GM23338 (cell line): ENCODE data around the gene TTC23. TPM values are rescaled to one million over a fixed set of nuclear protein-coding genes. Genes with fewer than 3 reads are reported as not detected.

ENCODE experiments used
- ATAC-seq: fragments of 200-7000 bp; cut with Tn5 transposase; 3 replicates; pipeline ENCODE4 v1.9.1; 2020
- DNase-seq: peaks from one replicate; pipeline ENCODE4 v3.0.0-alpha.2; 2015; ENCODE audit warnings: low spot score
- H2AFZ ChIP-seq: fragments of 200-600 bp; sonication (generic); 2 replicates; pipeline ENCODE4 v1.8.0; 2016; ENCODE audit warnings: antibody characterized with exemption, mild to moderate bottlenecking, moderate library complexity
- H3F3A ChIP-seq: fragments of 200-600 bp; sonication (generic); replicated peaks from 2 replicates; pipeline ENCODE4 v1.8.0; 2017; ENCODE audit warnings: antibody characterized with exemption, mixed run types, low read depth
- H3K27ac ChIP-seq: fragments of 200-600 bp; sonication (generic); 2 replicates; pipeline ENCODE4 v1.6.1; 2016; ENCODE audit warnings: low read depth
- H3K27me3 ChIP-seq: fragments of 200-600 bp; sonication (generic); 2 replicates; pipeline ENCODE4 v1.8.0; 2016; ENCODE audit warnings: mild to moderate bottlenecking, mixed run types, moderate library complexity; ENCODE audit not compliant: insufficient read depth
- H3K36me3 ChIP-seq: fragments of 200-600 bp; sonication (generic); 2 replicates; pipeline ENCODE4 v1.8.0; 2016; ENCODE audit warnings: mild to moderate bottlenecking; ENCODE audit not compliant: insufficient read depth
- H3K4me1 ChIP-seq: fragments of 200-600 bp; sonication (generic); 2 replicates; pipeline ENCODE4 v1.8.0; 2016; ENCODE audit warnings: mild to moderate bottlenecking, moderate library complexity; ENCODE audit not compliant: insufficient read depth
- H3K4me2 ChIP-seq: fragments of 200-600 bp; sonication (generic); 2 replicates; pipeline ENCODE4 v1.7.1; 2017; ENCODE audit warnings: mixed run types
- H3K4me3 ChIP-seq: fragments of 200-600 bp; sonication (generic); 2 replicates; pipeline ENCODE4 v1.6.1; 2016; ENCODE audit warnings: mixed run types
- H3K79me2 ChIP-seq: fragments of 200-600 bp; sonication (generic); replicated peaks from 2 replicates; pipeline ENCODE4 v1.8.0; 2017; ENCODE audit warnings: mild to moderate bottlenecking; ENCODE audit not compliant: insufficient read depth
- H3K9me2 ChIP-seq: fragments of 200-600 bp; sonication (generic); 2 replicates; pipeline ENCODE4 v1.8.0; 2017; ENCODE audit not compliant: insufficient read depth
- H4K20me1 ChIP-seq: fragments of 200-600 bp; sonication (generic); replicated peaks from 2 replicates; pipeline ENCODE4 v1.8.0; 2017; ENCODE audit warnings: mild to moderate bottlenecking; ENCODE audit not compliant: insufficient read depth
- H3K27ac Mint-ChIP-seq: 2 replicates; pipeline ENCODE4 v1.8.0; 2020; ENCODE audit warnings: inconsistent platforms, mild to moderate bottlenecking, moderate library complexity, mixed read lengths
- H3K27me3 Mint-ChIP-seq: 3 replicates; pipeline ENCODE4 v1.8.0; 2022; ENCODE audit warnings: low read depth, mild to moderate bottlenecking, moderate library complexity, mixed read lengths, inconsistent platforms; ENCODE audit not compliant: insufficient read depth, poor library complexity
- H3K36me3 Mint-ChIP-seq: 3 replicates; pipeline ENCODE4 v1.8.0; 2021; ENCODE audit warnings: low read depth, mild to moderate bottlenecking, inconsistent platforms, moderate library complexity, mixed read lengths
- H3K4me1 Mint-ChIP-seq: 3 replicates; pipeline ENCODE4 v1.8.0; 2020; ENCODE audit warnings: mild to moderate bottlenecking, inconsistent platforms, mixed read lengths
- H3K4me3 Mint-ChIP-seq: 3 replicates; pipeline ENCODE4 v1.8.0; 2021; ENCODE audit warnings: moderate library complexity, mild to moderate bottlenecking, inconsistent platforms, mixed read lengths
- H3K9me3 Mint-ChIP-seq: 3 replicates; pipeline ENCODE4 v1.8.0; 2020; ENCODE audit warnings: moderate library complexity, mild to moderate bottlenecking, inconsistent platforms, mixed read lengths
- CREB1 ChIP-seq: fragments of 250-450 bp; sonication (Bioruptor Pico); IDR thresholded peaks from 2 replicates; pipeline ENCODE4 v1.5.0; 2020; ENCODE audit warnings: low read depth, mild to moderate bottlenecking, moderate library complexity
- EZH2phosphoT487 ChIP-seq: fragments of 200-600 bp; sonication (generic); IDR thresholded peaks from one replicate; pipeline ENCODE4 v1.8.1; 2018; ENCODE audit warnings: antibody characterized with exemption; ENCODE audit not compliant: unreplicated experiment
- POLR2AphosphoS5 ChIP-seq: IDR thresholded peaks from 2 replicates; pipeline ENCODE4 v1.6.1; 2016; ENCODE audit warnings: antibody characterized with exemption, low read depth
- ZNF114 ChIP-seq: fragments of 250-450 bp; sonication (Bioruptor Pico); IDR thresholded peaks from 2 replicates; pipeline ENCODE4 v1.5.0; 2020; ENCODE audit warnings: mild to moderate bottlenecking, moderate library complexity
- polyA plus RNA-seq: library from polyadenylated mRNA; unstranded; fragments of >200 nt; fragmentation: Nextera tagmentation; extraction: Ambion mirVana; gene quantifications from 2 replicates; pipeline ENCODE4 v1.2.1, GENCODE V29; 2016
- total RNA-seq: library from RNA; depleted of rRNA; stranded (reverse); fragments of >200 nt; shearing (Covaris generic); gene quantifications from 2 replicates; pipeline ENCODE4 v1.2.3, GENCODE V29; 2014
- TF ChIP-seq, protein P1 (sequence below): fragments of 250-450 bp; sonication (Bioruptor Pico); IDR thresholded peaks from 2 replicates; pipeline ENCODE4 v1.5.0; 2020; ENCODE audit warnings: mild to moderate bottlenecking, moderate library complexity
- TF ChIP-seq, protein P2 (sequence below): IDR thresholded peaks from 2 replicates; pipeline ENCODE4 v1.6.1; 2016; ENCODE audit warnings: antibody characterized with exemption
- TF ChIP-seq, protein P3 (sequence below): IDR thresholded peaks from one replicate; pipeline ENCODE4 v1.6.1; 2018; ENCODE audit warnings: antibody characterized with exemption; ENCODE audit not compliant: unreplicated experiment

The TTC23 gene
- total and polyA plus RNA-seq, 2 experiments from 2014 or later, result 6.3 to 25.2 TPM

DNA sequence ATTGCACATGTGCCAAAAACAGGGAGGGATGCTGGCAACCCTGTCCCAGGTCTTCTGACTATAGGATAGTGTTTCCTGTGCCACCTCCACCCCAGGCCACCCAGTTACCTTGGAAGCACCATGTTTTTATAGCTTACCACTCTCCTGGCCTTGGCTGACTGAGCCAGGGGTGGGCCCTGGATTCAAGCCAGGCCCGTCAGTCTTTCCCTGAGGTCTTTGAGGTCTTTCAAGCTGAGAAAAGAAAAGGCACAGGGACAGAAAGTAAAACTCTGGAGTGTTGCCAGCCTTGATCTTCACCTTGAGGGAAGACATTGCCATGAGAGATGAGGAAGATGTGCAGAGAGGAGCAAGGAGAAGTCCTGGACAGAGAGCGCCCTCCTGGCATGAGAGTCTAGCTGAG lies 98.2 kb downstream of the TTC23 start (continued):
- TF ChIP-seq, protein P1, sequence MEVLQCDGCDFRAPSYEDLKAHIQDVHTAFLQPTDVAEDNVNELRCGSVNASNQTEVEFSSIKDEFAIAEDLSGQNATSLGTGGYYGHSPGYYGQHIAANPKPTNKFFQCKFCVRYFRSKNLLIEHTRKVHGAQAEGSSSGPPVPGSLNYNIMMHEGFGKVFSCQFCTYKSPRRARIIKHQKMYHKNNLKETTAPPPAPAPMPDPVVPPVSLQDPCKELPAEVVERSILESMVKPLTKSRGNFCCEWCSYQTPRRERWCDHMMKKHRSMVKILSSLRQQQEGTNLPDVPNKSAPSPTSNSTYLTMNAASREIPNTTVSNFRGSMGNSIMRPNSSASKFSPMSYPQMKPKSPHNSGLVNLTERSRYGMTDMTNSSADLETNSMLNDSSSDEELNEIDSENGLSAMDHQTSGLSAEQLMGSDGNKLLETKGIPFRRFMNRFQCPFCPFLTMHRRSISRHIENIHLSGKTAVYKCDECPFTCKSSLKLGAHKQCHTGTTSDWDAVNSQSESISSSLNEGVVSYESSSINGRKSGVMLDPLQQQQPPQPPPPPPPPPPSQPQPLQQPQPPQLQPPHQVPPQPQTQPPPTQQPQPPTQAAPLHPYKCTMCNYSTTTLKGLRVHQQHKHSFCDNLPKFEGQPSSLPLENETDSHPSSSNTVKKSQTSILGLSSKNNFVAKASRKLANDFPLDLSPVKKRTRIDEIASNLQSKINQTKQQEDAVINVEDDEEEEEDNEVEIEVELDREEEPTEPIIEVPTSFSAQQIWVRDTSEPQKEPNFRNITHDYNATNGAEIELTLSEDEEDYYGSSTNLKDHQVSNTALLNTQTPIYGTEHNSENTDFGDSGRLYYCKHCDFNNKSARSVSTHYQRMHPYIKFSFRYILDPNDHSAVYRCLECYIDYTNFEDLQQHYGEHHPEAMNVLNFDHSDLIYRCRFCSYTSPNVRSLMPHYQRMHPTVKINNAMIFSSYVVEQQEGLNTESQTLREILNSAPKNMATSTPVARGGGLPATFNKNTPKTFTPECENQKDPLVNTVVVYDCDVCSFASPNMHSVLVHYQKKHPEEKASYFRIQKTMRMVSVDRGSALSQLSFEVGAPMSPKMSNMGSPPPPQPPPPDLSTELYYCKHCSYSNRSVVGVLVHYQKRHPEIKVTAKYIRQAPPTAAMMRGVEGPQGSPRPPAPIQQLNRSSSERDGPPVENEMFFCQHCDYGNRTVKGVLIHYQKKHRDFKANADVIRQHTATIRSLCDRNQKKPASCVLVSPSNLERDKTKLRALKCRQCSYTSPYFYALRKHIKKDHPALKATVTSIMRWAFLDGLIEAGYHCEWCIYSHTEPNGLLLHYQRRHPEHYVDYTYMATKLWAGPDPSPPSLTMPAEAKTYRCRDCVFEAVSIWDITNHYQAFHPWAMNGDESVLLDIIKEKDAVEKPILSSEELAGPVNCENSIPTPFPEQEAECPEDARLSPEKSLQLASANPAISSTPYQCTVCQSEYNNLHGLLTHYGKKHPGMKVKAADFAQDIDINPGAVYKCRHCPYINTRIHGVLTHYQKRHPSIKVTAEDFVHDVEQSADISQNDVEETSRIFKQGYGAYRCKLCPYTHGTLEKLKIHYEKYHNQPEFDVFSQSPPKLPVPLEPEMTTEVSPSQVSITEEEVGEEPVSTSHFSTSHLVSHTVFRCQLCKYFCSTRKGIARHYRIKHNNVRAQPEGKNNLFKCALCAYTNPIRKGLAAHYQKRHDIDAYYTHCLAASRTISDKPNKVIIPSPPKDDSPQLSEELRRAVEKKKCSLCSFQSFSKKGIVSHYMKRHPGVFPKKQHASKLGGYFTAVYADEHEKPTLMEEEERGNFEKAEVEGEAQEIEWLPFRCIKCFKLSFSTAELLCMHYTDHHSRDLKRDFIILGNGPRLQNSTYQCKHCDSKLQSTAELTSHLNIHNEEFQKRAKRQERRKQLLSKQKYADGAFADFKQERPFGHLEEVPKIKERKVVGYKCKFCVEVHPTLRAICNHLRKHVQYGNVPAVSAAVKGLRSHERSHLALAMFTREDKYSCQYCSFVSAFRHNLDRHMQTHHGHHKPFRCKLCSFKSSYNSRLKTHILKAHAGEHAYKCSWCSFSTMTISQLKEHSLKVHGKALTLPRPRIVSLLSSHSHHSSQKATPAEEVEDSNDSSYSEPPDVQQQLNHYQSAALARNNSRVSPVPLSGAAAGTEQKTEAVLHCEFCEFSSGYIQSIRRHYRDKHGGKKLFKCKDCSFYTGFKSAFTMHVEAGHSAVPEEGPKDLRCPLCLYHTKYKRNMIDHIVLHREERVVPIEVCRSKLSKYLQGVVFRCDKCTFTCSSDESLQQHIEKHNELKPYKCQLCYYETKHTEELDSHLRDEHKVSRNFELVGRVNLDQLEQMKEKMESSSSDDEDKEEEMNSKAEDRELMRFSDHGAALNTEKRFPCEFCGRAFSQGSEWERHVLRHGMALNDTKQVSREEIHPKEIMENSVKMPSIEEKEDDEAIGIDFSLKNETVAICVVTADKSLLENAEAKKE (CRISPR knock-in tag), result no peak
- TF ChIP-seq, protein P2, sequence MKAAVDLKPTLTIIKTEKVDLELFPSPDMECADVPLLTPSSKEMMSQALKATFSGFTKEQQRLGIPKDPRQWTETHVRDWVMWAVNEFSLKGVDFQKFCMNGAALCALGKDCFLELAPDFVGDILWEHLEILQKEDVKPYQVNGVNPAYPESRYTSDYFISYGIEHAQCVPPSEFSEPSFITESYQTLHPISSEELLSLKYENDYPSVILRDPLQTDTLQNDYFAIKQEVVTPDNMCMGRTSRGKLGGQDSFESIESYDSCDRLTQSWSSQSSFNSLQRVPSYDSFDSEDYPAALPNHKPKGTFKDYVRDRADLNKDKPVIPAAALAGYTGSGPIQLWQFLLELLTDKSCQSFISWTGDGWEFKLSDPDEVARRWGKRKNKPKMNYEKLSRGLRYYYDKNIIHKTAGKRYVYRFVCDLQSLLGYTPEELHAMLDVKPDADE, result no peak
- no peak for TF ChIP-seq POLR2AphosphoS5
- no peak for TF ChIP-seq CREB1 (CRISPR knock-in tag)
- TF ChIP-seq ZNF114 (CRISPR knock-in tag), result no peak
- no peak for TF ChIP-seq EZH2phosphoT487

DNA sequence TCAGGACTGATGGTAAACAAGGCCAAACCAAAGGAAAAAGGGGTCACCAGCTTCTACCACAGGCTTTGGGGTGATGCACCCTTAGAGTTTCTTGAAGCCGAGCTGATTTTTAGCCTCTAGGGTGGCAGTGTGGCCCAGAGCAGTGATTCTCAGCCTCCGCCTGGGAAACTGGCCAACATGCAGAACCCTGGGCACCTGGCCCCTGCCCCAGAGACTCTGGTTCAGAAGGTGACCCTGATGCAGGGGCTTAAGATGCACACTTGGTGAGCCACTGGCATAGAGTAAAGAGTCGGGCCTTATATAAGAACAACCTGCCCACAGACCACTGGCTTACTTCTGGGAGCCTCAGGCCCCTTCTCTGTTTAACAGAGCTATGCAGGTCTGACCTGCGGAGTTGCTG lies 100.0 kb downstream of the TTC23 start:
- Mint-ChIP-seq H3K36me3 (peaks cover 10% of the 10 kb centered on the region), H3K27me3 (peaks cover 6% of the 10 kb centered on the region), H3K27ac (no peak overlapping the region), H3K9me3 (no peaks in the 10 kb centered on the region), H3K4me1 (peaks cover 23% of the 10 kb centered on the region), H3K4me3 (no peak overlapping the region)
- Histone ChIP-seq H3K4me3 (no peak overlapping the region), H3K4me1 (peaks cover 10% of the 10 kb centered on the region; the same call in 1 of the 2 replicates), H3K27me3 (no peaks in the 10 kb centered on the region), H2AFZ (no peak overlapping the region), H3K4me2 (no peak overlapping the region), H3K9me2 (no peaks in the 10 kb centered on the region), H4K20me1 (no peaks in the 10 kb centered on the region), H3K27ac (no peak overlapping the region), H3K36me3 (no peaks in the 10 kb centered on the region), H3F3A (no peaks in the 10 kb centered on the region), H3K79me2 (no peaks in the 10 kb centered on the region)
- no peak for DNase-seq
- TF ChIP-seq, protein P3, sequence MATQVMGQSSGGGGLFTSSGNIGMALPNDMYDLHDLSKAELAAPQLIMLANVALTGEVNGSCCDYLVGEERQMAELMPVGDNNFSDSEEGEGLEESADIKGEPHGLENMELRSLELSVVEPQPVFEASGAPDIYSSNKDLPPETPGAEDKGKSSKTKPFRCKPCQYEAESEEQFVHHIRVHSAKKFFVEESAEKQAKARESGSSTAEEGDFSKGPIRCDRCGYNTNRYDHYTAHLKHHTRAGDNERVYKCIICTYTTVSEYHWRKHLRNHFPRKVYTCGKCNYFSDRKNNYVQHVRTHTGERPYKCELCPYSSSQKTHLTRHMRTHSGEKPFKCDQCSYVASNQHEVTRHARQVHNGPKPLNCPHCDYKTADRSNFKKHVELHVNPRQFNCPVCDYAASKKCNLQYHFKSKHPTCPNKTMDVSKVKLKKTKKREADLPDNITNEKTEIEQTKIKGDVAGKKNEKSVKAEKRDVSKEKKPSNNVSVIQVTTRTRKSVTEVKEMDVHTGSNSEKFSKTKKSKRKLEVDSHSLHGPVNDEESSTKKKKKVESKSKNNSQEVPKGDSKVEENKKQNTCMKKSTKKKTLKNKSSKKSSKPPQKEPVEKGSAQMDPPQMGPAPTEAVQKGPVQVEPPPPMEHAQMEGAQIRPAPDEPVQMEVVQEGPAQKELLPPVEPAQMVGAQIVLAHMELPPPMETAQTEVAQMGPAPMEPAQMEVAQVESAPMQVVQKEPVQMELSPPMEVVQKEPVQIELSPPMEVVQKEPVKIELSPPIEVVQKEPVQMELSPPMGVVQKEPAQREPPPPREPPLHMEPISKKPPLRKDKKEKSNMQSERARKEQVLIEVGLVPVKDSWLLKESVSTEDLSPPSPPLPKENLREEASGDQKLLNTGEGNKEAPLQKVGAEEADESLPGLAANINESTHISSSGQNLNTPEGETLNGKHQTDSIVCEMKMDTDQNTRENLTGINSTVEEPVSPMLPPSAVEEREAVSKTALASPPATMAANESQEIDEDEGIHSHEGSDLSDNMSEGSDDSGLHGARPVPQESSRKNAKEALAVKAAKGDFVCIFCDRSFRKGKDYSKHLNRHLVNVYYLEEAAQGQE, result no peak
- ATAC-seq, result no peak
